ENCODE measurements around the gene MIA3. TPM values are rescaled to one million over a fixed set of nuclear protein-coding genes. Genes with fewer than 3 reads are reported as not detected.
A peak's percentile ranks its signal among the peaks of the same experiment; 100 is the strongest.

MIA3 gene
- total and polyA plus RNA-seq, 9 of the 15 experiments (the other 6 are each of a cell fraction or from before 2014, with no cell fraction given) = 21.6 to 89.4 (median 40.8) TPM

DNA sequence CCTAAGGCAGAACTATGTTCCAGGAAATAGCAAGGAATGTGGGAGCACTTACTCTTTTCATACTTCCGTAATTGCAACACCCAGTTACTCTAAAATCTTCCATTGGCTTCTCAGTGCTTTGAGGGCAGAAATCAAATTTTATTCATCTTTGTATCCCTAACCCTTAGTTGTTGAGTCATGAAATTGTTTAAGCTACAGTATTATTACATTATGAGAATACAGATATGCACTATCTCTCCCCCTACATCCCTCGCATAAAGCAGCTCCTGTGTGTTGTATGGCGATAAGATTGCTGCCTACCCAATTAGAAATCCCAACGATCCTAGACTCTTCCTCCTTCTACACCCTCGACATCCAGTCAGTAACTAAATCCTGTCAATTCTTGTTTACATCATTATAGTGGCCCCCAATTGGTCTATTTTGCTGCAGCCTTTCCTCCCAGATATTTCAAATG lies 91.8 kb downstream of the MIA3 start (continued):
- TF ChIP-seq FOS (IDR thresholded peaks at IDR 0.05; ENCODE audit: extremely low read depth, insufficient read length) (peak; percentile 6), TCF7 (IDR thresholded peaks at IDR 0.05; ENCODE audit: borderline replicate concordance) (no peak), TEAD4 (IDR thresholded peaks at IDR 0.05; ENCODE audit: low read length) (peak; percentile 98), TEAD4 (CRISPR knock-in tag; IDR thresholded peaks at IDR 0.05; ENCODE audit: borderline replicate concordance) (no peak), TAF7 (tag; IDR thresholded peaks at IDR 0.05) (no peak), ZZZ3 (IDR thresholded peaks at IDR 0.05) (no peak), MAFK (IDR thresholded peaks at IDR 0.05; ENCODE audit: low read length) (peak; percentile 65; the same call in 1 of the 2 replicates), ZBED1 (IDR thresholded peaks at IDR 0.05) (0 out of 2 replicates have a peak, but pooled peaks have one; percentile 32), SIN3B (IDR thresholded peaks at IDR 0.05; ENCODE audit: low read depth) (no peak), PRMT5 (CRISPR knock-in tag; IDR thresholded peaks at IDR 0.05) (no peak), ZNF408 (CRISPR knock-in tag; IDR thresholded peaks at IDR 0.05; ENCODE audit: low read depth) (no peak), RUNX1 (IDR thresholded peaks at IDR 0.05; ENCODE audit: low read depth) (no peak), BHLHE40 (IDR thresholded peaks at IDR 0.05; ENCODE audit: low read length) (no peak), ZNF23 (CRISPR knock-in tag; IDR thresholded peaks at IDR 0.05) (no peak), ZBTB17 (CRISPR knock-in tag; IDR thresholded peaks at IDR 0.05) (peak; percentile 54; the same call in 1 of the 2 replicates)
- TF ChIP-seq, protein P1, sequence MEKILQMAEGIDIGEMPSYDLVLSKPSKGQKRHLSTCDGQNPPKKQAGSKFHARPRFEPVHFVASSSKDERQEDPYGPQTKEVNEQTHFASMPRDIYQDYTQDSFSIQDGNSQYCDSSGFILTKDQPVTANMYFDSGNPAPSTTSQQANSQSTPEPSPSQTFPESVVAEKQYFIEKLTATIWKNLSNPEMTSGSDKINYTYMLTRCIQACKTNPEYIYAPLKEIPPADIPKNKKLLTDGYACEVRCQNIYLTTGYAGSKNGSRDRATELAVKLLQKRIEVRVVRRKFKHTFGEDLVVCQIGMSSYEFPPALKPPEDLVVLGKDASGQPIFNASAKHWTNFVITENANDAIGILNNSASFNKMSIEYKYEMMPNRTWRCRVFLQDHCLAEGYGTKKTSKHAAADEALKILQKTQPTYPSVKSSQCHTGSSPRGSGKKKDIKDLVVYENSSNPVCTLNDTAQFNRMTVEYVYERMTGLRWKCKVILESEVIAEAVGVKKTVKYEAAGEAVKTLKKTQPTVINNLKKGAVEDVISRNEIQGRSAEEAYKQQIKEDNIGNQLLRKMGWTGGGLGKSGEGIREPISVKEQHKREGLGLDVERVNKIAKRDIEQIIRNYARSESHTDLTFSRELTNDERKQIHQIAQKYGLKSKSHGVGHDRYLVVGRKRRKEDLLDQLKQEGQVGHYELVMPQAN (IDR thresholded peaks at IDR 0.05; ENCODE audit: borderline replicate concordance) = no peak
- TF ChIP-seq, protein P2, sequence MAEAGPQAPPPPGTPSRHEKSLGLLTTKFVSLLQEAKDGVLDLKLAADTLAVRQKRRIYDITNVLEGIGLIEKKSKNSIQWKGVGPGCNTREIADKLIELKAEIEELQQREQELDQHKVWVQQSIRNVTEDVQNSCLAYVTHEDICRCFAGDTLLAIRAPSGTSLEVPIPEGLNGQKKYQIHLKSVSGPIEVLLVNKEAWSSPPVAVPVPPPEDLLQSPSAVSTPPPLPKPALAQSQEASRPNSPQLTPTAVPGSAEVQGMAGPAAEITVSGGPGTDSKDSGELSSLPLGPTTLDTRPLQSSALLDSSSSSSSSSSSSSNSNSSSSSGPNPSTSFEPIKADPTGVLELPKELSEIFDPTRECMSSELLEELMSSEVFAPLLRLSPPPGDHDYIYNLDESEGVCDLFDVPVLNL (CRISPR knock-in tag; IDR thresholded peaks at IDR 0.05; ENCODE audit: low read depth) = no peak
- TF ChIP-seq, protein P3, sequence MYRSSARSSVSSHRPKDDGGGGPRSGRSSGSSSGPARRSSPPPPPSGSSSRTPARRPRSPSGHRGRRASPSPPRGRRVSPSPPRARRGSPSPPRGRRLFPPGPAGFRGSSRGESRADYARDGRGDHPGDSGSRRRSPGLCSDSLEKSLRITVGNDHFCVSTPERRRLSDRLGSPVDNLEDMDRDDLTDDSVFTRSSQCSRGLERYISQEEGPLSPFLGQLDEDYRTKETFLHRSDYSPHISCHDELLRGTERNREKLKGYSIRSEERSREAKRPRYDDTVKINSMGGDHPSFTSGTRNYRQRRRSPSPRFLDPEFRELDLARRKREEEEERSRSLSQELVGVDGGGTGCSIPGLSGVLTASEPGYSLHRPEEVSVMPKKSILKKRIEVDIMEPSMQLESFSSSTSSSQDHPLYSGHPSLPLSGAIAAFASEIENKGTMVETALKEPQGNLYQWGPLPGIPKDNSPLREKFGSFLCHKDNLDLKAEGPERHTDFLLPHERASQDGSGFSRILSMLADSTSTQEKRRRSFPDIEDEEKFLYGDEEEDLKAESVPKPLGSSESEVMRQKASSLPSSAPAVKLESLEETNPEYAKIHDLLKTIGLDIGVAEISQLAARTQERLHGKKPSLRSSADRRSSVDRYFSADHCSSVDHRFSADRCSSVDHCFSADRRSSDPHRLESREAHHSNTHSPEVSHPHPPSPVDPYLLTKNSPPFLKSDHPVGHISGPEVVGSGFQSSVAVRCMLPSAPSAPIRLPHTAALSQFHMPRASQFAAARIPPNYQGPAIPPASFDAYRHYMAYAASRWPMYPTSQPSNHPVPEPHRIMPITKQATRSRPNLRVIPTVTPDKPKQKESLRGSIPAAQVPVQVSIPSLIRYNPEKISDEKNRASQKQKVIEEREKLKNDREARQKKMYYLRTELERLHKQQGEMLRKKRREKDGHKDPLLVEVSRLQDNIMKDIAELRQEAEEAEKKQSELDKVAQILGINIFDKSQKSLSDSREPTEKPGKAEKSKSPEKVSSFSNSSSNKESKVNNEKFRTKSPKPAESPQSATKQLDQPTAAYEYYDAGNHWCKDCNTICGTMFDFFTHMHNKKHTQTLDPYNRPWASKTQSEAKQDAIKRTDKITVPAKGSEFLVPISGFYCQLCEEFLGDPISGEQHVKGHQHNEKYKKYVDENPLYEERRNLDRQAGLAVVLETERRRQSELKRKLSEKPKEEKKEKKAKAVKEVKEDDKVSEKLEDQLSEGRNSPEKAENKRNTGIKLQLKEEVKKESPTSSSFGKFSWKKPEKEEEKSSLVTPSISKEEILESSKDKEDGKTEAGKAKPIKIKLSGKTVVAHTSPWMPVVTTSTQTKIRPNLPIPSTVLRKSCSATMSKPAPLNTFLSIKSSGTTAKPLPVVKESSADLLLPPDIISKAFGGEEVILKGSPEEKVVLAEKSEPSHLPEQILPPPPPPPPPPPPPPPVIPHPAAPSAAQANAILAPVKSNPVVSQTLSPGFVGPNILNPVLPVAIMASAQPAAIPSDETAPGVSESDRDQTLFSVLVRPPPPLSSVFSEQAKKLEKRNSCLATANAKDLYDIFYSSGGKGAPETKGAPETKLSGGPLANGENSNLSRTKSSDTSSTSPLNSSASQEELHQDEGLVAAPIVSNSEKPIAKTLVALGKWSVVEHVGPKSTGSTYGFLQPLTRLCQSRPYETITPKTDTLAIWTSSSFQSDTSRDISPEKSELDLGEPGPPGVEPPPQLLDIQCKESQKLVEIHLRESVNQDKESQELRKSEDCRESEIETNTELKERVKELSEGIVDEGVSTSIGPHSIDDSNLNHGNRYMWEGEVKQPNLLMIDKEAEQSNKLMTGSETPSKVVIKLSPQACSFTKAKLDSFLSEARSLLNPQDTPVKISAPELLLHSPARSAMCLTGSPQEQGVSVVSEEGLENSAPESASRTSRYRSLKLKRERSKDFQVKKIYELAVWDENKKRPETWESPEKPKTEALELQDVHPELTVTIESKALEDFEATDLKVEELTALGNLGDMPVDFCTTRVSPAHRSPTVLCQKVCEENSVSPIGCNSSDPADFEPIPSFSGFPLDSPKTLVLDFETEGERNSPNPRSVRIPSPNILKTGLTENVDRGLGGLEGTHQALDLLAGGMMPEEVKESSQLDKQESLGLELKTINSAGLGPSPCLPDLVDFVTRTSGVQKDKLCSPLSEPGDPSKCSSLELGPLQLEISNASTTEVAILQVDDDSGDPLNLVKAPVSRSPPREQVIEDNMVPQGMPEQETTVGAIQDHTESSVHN (IDR thresholded peaks at IDR 0.05; ENCODE audit: borderline replicate concordance in 1 of 2, low read depth in 1 of 2) = no peak
